Keratinocyte (primary cell): ENCODE measurements around the gene PSMB9. TPM values are rescaled to one million over a fixed set of nuclear protein-coding genes. Genes with fewer than 3 reads are reported as not detected.

Experiments
- DNase-seq: peaks from one replicate; pipeline ENCODE4 v3.0.0-alpha.2; 2011; ENCODE audit warnings: low read depth, missing footprints, low spot score
- FAIRE-seq: peaks from 2 replicates; lab custom pipeline; 2011; peaks lifted over from hg19 to GRCh38; lab: Jason Lieb, UNC
- H2AFZ ChIP-seq: 2 replicates; pipeline ENCODE4 v1.6.0; 2012; ENCODE audit warnings: low read length, control low read depth, inconsistent platforms; ENCODE audit not compliant: control insufficient read depth
- H3K27ac ChIP-seq: 2 replicates; pipeline ENCODE4 v1.5.1; 2011; ENCODE audit warnings: low read length; ENCODE audit not compliant: control insufficient read depth, insufficient read depth
- H3K27me3 ChIP-seq: 3 replicates; pipeline ENCODE4 v1.6.0; 2011; ENCODE audit warnings: low read length; ENCODE audit not compliant: control insufficient read depth, insufficient read depth; ENCODE audit errors: extremely low read depth
- H3K36me3 ChIP-seq, 2 experiments: 2 replicates in 1 of 2; 3 replicates in 1 of 2; pipeline ENCODE4 v1.5.1; 2011; ENCODE audit warnings: low read length in 2 of 2, mild to moderate bottlenecking in 1 of 2; ENCODE audit not compliant: control insufficient read depth in 2 of 2, insufficient read depth in 2 of 2; ENCODE audit errors: extremely low read depth in 1 of 2
- H3K4me1 ChIP-seq: 3 replicates; pipeline ENCODE4 v1.5.1; 2011; ENCODE audit warnings: low read length; ENCODE audit not compliant: control insufficient read depth, insufficient read depth; ENCODE audit errors: extremely low read depth
- H3K4me2 ChIP-seq: 3 replicates; pipeline ENCODE4 v1.6.0; 2011; ENCODE audit warnings: low read depth, low read length; ENCODE audit not compliant: control insufficient read depth, insufficient read depth; ENCODE audit errors: extremely low read depth
- H3K4me3 ChIP-seq, 3 experiments: fragments of 200-600 bp in 1 of 3; sonication (generic) in 1 of 3; 2 replicates in 2 of 3; 3 replicates in 1 of 3; pipeline ENCODE4 v1.5.1; 2011 to 2016; ENCODE audit warnings: low read length in 3 of 3, mild to moderate bottlenecking in 3 of 3, control low read depth in 2 of 3, inconsistent platforms in 1 of 3, low read depth in 1 of 3, mixed read lengths in 1 of 3, mixed run types in 1 of 3, moderate library complexity in 1 of 3; ENCODE audit not compliant: control insufficient read depth in 2 of 3, insufficient read depth in 2 of 3; ENCODE audit errors: extremely low read depth in 1 of 3
- H3K79me2 ChIP-seq: 2 replicates; pipeline ENCODE4 v1.6.0; 2012; ENCODE audit warnings: low read length; ENCODE audit not compliant: control insufficient read depth, insufficient read depth
- H3K9ac ChIP-seq: 3 replicates; pipeline ENCODE4 v1.6.0; 2011; ENCODE audit warnings: low read length; ENCODE audit not compliant: control insufficient read depth, insufficient read depth; ENCODE audit errors: extremely low read depth
- H3K9me1 ChIP-seq: 3 replicates; pipeline ENCODE4 v1.6.0; 2011; ENCODE audit warnings: low read length; ENCODE audit not compliant: control insufficient read depth, insufficient read depth; ENCODE audit errors: extremely low read depth
- H3K9me3 ChIP-seq: 2 replicates; pipeline ENCODE4 v1.5.1; 2012; ENCODE audit warnings: low read depth, low read length; ENCODE audit not compliant: control insufficient read depth
- H4K20me1 ChIP-seq: 3 replicates; pipeline ENCODE4 v1.6.0; 2011; ENCODE audit warnings: low read length; ENCODE audit not compliant: control insufficient read depth, insufficient read depth; ENCODE audit errors: extremely low read depth
- EZH2 ChIP-seq: IDR thresholded peaks from one replicate; pipeline ENCODE4 v1.6.1; 2012; ENCODE audit warnings: inconsistent platforms, mild to moderate bottlenecking, low read length, moderate library complexity
- dilution Hi-C: fragments of 300-500 bp; cut with MboI; formaldehyde crosslinking; loops from one replicate; pipeline ENCODE4 v1.7.0; 2020; ENCODE audit warnings: low sequenced_read_pairs; ENCODE audit not compliant: extremely low pct_ligation_motif_present
- polyA plus RNA-seq, 5 experiments: library from polyadenylated mRNA; depleted of rRNA in 3 of 5; stranded (reverse) in 3 of 5; stranded (forward) in 1 of 5; unstranded in 1 of 5; fragments of >200 nt; gene quantifications; 1 replicate in 1 of 5; 2 replicates in 3 of 5; 3 replicates in 1 of 5; pipeline versions ENCODE4 v1.2.1 to v1.2.3, GENCODE V29; 2011 to 2012; ENCODE audit warnings: missing spikeins in 2 of 5, low read depth in 1 of 5, low replicate concordance in 1 of 5
- TF ChIP-seq, protein P1 (sequence below), 3 experiments: IDR thresholded peaks in 1 of 3; conservative IDR thresholded peaks in 1 of 3; optimal IDR thresholded peaks in 1 of 3; 2 replicates in 2 of 3; 3 replicates in 1 of 3; pipeline versions ENCODE3 to v1.5.1; 2011; ENCODE audit warnings: low read length in 3 of 3, mild to moderate bottlenecking in 3 of 3, moderate library complexity in 2 of 3, control low read depth in 1 of 3, inconsistent platforms in 1 of 3; ENCODE audit not compliant: insufficient read depth in 2 of 3; ENCODE audit errors: extremely low read depth in 1 of 3

The PSMB9 gene
- polyA plus RNA-seq, 1 donor (not counting 4 experiments of a cell fraction or from before 2014, with no cell fraction given) = 25.4 TPM

DNA sequence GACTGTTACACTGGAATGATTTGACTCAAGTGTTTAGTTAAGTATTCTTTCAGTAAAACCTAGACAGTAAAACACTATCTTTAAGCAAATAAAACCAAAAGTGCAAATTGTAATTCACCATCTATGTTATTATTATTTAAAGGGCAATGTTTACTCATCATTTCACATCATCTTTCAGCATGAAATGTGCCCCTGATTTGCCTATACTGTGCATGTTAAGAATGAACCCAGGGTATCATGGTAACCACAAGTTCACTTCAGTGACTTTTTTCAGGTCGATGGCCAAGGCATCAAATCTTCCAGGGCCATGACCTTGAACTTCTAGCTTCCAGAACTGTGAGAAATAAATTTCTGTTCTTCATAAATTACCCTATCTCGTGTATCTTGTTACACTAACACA, 35.1 kb upstream of the PSMB9 start:
- Histone ChIP-seq H3K79me2 (no peaks in the 10 kb centered on the region), H3K4me3 (no peak overlapping the region), H2AFZ (no peak overlapping the region), H3K9me3 (no peaks in the 10 kb centered on the region), H3K27me3 (no peaks in the 10 kb centered on the region), H3K4me2 (no peak overlapping the region), H4K20me1 (no peaks in the 10 kb centered on the region), H3K9me1 (no peaks in the 10 kb centered on the region), H3K36me3 (no peaks in the 10 kb centered on the region), H3K9ac (no peak overlapping the region), H3K4me1 (peaks cover 41% of the 10 kb centered on the region), H3K27ac (no peak overlapping the region)
- dilution Hi-C loops = no loop called here
- DNase-seq (no peak), FAIRE-seq (no peak)
- TF ChIP-seq, protein P1, sequence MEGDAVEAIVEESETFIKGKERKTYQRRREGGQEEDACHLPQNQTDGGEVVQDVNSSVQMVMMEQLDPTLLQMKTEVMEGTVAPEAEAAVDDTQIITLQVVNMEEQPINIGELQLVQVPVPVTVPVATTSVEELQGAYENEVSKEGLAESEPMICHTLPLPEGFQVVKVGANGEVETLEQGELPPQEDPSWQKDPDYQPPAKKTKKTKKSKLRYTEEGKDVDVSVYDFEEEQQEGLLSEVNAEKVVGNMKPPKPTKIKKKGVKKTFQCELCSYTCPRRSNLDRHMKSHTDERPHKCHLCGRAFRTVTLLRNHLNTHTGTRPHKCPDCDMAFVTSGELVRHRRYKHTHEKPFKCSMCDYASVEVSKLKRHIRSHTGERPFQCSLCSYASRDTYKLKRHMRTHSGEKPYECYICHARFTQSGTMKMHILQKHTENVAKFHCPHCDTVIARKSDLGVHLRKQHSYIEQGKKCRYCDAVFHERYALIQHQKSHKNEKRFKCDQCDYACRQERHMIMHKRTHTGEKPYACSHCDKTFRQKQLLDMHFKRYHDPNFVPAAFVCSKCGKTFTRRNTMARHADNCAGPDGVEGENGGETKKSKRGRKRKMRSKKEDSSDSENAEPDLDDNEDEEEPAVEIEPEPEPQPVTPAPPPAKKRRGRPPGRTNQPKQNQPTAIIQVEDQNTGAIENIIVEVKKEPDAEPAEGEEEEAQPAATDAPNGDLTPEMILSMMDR (optimal IDR thresholded peaks at IDR 0.05 in 1 of 3, IDR thresholded peaks at IDR 0.05 in 1 of 3, conservative IDR thresholded peaks at IDR 0.05 in 1 of 3; ENCODE audit: extremely low read depth in 1 of 3, insufficient read depth in 2 of 3, low read length in 3 of 3) = no peak
- no peak for TF ChIP-seq EZH2

DNA sequence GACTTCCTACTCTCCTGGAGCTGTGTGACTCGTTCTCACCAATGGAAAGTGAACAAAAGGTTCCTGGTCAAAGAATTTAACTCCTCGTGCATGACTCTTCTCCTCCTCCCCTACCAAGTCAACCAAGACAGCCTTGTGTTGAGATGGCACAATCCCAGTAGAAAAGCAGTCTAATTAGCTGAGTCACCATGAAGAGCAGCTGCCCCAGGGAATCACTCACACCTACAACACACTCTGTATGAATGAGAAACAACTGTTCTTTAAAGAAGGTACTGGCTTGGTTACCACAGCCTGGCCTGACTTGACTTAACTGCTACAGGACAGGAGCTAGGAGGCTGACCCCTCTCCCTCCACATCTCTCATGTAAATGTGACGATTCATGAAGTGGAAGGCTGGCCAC, 34.3 kb upstream of the PSMB9 start:
- Histone ChIP-seq H3K79me2 (no peaks in the 10 kb centered on the region), H3K27me3 (no peaks in the 10 kb centered on the region), H2AFZ (no peak overlapping the region), H3K36me3 (no peaks in the 10 kb centered on the region), H3K9ac (no peak overlapping the region), H3K4me2 (peak overlapping the region; percentile 49), H3K4me1 (peaks cover 33% of the 10 kb centered on the region), H3K4me3 (no peak overlapping the region), H3K9me3 (no peaks in the 10 kb centered on the region), H3K9me1 (no peaks in the 10 kb centered on the region), H4K20me1 (no peaks in the 10 kb centered on the region), H3K27ac (peak overlapping the region; percentile 57)
- dilution Hi-C loops = no loop called here
- TF ChIP-seq EZH2 = no peak
- TF ChIP-seq, protein P1 (optimal IDR thresholded peaks at IDR 0.05 in 1 of 3, IDR thresholded peaks at IDR 0.05 in 1 of 3, conservative IDR thresholded peaks at IDR 0.05 in 1 of 3; ENCODE audit: extremely low read depth in 1 of 3, insufficient read depth in 2 of 3, low read length in 3 of 3) = no peak
- no peak for DNase-seq
- peak; percentile 99 for FAIRE-seq
